ENCODE results near the gene TM9SF4. TPM values are rescaled to one million over a fixed set of nuclear protein-coding genes. Genes with fewer than 3 reads are reported as not detected.

The TM9SF4 gene, protein sequence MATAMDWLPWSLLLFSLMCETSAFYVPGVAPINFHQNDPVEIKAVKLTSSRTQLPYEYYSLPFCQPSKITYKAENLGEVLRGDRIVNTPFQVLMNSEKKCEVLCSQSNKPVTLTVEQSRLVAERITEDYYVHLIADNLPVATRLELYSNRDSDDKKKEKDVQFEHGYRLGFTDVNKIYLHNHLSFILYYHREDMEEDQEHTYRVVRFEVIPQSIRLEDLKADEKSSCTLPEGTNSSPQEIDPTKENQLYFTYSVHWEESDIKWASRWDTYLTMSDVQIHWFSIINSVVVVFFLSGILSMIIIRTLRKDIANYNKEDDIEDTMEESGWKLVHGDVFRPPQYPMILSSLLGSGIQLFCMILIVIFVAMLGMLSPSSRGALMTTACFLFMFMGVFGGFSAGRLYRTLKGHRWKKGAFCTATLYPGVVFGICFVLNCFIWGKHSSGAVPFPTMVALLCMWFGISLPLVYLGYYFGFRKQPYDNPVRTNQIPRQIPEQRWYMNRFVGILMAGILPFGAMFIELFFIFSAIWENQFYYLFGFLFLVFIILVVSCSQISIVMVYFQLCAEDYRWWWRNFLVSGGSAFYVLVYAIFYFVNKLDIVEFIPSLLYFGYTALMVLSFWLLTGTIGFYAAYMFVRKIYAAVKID
- 20.0 and 41.1 TPM in 2 replicates for total RNA-seq (ENCODE audit: low replicate concordance)

DNA sequence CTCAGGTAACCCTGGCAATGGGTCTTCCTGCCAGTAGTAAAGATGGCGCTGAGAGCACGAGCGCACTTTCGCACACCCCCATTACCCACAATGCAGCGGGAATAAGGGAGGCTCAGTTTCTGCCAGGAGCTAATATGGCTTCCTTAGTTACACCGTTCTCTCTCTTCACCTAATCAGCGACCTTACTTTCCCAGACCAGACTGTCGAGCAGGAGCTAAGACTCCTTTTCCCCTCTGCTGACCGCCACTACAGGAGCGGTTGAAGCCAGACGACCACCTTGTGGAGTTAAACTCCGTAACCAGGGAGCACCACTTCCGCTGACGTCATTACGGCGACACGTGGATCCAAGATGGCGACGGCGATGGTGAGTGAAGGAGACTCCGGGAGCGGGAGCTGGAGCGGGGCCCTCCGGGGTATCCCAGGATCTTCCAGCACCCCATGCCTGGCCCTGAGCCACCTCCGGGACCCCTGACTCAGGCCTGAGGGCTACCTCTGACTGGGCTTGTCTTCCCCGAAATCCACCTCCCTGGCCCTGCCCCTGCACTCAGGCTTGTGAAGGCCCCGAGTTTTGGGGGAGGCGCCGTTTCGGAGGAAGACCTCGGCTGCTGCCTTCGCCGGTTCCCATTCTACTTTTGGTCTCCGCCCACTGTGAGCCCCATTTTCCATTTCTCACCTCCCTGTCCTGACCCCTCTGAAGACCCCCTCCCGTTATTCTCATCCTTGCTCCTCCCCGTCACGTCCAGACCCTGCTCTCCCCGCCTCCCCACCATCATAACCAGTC is at the start of gene TM9SF4:
TM9SF4 (plus strand) TSS at position 323 of the 781 bp plus-strand sequence; CDS start at position 350, 27 bp downstream.
- peak; percentile 97 for DNase-seq (ENCODE audit: low read depth)
- peak within 1 kb of the TSS; percentile 99 for H3K4me3 ChIP-seq (ENCODE audit: low read depth, low read length)
- TF ChIP-seq, protein P1, sequence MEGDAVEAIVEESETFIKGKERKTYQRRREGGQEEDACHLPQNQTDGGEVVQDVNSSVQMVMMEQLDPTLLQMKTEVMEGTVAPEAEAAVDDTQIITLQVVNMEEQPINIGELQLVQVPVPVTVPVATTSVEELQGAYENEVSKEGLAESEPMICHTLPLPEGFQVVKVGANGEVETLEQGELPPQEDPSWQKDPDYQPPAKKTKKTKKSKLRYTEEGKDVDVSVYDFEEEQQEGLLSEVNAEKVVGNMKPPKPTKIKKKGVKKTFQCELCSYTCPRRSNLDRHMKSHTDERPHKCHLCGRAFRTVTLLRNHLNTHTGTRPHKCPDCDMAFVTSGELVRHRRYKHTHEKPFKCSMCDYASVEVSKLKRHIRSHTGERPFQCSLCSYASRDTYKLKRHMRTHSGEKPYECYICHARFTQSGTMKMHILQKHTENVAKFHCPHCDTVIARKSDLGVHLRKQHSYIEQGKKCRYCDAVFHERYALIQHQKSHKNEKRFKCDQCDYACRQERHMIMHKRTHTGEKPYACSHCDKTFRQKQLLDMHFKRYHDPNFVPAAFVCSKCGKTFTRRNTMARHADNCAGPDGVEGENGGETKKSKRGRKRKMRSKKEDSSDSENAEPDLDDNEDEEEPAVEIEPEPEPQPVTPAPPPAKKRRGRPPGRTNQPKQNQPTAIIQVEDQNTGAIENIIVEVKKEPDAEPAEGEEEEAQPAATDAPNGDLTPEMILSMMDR (IDR thresholded peaks at IDR 0.05; ENCODE audit: insufficient read depth, low read length): no peak

DNA sequence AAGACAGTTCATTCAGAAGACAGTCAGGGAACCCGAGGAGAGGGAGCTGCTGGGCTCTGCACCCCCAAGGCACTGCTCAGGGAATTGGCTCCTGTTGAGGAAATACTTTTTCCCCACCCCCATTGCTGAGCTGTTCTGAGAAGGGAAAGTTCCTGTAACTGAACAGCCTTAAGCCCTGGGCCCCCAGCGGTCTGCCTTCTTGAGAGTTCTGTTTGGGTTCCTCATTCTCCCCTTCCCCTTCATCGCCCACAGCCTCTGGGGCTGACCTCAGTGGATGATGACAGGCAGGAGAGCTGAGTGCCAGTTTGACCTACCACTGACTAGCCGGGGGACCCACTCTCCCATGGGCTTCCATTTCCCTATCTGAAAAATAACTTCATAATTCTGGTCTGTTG is 46.7 kb upstream of the TM9SF4 start:
- no peak for DNase-seq (ENCODE audit: low read depth)
- H3K4me3 ChIP-seq (ENCODE audit: low read depth, low read length): no peak overlapping the region
- TF ChIP-seq, protein P1 (IDR thresholded peaks at IDR 0.05; ENCODE audit: insufficient read depth, low read length): no peak

DNA sequence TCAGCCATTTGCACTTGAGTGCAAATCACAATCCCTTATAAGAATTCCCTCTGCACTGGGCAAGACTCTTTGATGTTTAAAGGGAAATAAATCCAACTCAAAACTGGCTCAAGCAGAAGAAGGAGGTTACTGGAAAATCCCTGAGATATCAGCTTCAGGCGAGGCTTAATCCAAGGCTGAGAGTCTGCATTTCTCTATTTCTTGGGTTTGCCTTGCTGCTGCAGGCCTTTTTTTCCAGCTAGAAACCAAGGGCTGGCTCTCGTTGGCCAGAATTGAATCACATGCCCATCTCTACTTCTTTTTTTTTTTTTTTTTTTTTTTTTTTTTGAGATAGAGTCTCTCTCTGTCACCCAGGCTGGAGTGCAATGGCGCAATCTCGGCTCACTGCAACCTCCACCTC is 45.8 kb upstream of the TM9SF4 start:
- H3K4me3 ChIP-seq (ENCODE audit: low read depth, low read length): no peak overlapping the region
- DNase-seq (ENCODE audit: low read depth): no peak
- TF ChIP-seq, protein P1 (IDR thresholded peaks at IDR 0.05; ENCODE audit: insufficient read depth, low read length): no peak

DNA sequence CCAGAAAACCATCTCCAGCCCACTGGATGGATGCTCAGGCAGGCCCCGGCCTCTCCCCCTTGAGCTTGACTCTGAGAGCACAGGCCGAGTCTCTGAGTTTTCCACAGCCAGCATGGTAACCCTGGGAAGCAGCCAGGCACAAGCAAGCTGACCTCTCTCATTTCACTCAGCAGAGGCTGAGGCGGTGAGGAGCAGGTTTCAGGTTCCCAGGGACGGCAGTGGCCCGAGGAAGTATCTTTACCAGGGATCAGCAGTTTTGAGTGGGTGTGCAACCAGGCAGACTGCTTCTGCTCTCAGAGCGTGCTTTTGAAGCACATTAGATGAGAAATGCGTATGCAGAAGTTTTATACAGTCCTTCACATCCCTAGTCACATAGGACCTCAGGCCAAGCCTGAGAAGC is 44.8 kb upstream of the TM9SF4 start:
- H3K4me3 ChIP-seq (ENCODE audit: low read depth, low read length): no peak overlapping the region
- TF ChIP-seq, protein P1 (IDR thresholded peaks at IDR 0.05; ENCODE audit: insufficient read depth, low read length): no peak
- DNase-seq (ENCODE audit: low read depth): no peak

DNA sequence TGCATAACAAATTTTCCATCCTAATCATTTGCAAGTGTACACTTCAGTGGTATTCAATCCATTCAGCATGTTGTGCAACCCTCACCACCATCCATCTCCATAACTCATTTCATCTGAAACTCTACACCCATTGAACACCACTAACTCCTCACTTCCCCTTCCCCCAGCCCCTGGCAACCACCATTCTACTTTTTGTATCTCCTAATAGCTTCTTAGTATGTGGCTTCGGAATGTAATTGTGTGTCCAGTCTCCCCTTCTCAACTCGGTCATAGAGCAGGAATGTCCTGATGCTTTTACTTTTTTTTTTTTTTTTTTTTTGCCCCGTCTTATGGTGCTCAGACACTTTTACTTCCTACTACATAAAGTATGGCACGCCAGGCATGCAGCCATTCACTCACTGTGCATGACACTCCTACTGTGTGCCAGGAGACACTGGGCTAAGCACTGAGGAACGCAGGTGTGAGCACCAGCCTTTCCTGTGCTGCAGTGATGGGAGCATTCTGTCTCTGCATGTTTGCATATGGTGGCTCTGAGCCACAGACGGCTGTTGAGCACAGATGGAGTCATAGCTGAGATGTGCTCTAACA is 42.2 kb upstream of the TM9SF4 start:
- TF ChIP-seq, protein P1 (IDR thresholded peaks at IDR 0.05; ENCODE audit: insufficient read depth, low read length): no peak
- no peak overlapping the region for H3K4me3 ChIP-seq (ENCODE audit: low read depth, low read length)
- DNase-seq (ENCODE audit: low read depth): peak; percentile 76

DNA sequence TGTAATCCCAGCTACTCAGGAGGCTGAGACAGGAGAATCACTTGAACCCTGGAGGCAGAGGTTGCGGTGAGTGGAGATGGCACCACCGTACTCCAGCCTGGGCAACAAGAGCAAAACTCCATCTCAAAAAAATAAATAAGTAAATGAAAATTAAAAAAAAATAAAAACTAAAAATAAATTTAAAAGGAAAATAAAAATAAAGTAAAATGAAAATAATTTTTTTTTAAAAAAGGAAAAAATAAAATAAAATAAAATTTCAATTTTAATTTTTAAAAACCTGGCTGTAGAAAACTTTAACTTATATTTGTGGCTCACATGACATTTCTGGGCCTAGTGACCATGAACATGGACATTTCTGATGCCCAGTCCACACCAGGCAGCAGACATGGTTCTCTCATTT is 41.3 kb upstream of the TM9SF4 start:
- TF ChIP-seq, protein P1 (IDR thresholded peaks at IDR 0.05; ENCODE audit: insufficient read depth, low read length): no peak
- H3K4me3 ChIP-seq (ENCODE audit: low read depth, low read length): no peak overlapping the region
- no peak for DNase-seq (ENCODE audit: low read depth)

All from fibroblast of the aortic adventitia (primary cell).